Fibroblast of the conjunctiva (primary cell): ENCODE results near the gene B3GNT4.
"Not testable (repeated sequence)": the region's sequence is repeated elsewhere in the genome, so short reads cannot be mapped to it uniquely, and the experiment has no call there.

Experiments
- DNase-seq: peaks from one replicate; pipeline ENCODE4 v3.0.0-alpha.2; 2010; ENCODE audit warnings: low read depth

B3GNT4 gene

GRCh38 chr12:122189626-122190475 lies 13.7 kb upstream of the B3GNT4 start:
- DNase-seq: no peak

- peak; percentile 18 for DNase-seq
These were observed 12.5 kb upstream of the B3GNT4 start for GRCh38 chr12:122190842-122191668.

GRCh38 chr12:122192441-122192840 lies 11.1 kb upstream of the B3GNT4 start:
- no peak for DNase-seq

- no peak for DNase-seq
These were observed 8.7 kb upstream of the B3GNT4 start for GRCh38 chr12:122194804-122195203.

GRCh38 chr12:122195405-122195804 lies 8.1 kb upstream of the B3GNT4 start:
- DNase-seq: no peak

- DNase-seq: no peak
These were observed 5.9 kb upstream of the B3GNT4 start for GRCh38 chr12:122197612-122197966.

- no peak for DNase-seq
These were observed 3.8 kb upstream of the B3GNT4 start for GRCh38 chr12:122199484-122200355.

- no peak for DNase-seq
These were observed 2.9 kb upstream of the B3GNT4 start for GRCh38 chr12:122200541-122201175.

GRCh38 chr12:122201381-122201780 lies 2.1 kb upstream of the B3GNT4 start:
- no peak for DNase-seq

GRCh38 chr12:122202017-122202416 lies 1.5 kb upstream of the B3GNT4 start:
- DNase-seq: no peak

- DNase-seq: not testable (repeated sequence)
These were observed 698 bp upstream of the B3GNT4 start for GRCh38 chr12:122202811-122203210.

GRCh38 chr12:122204167-122205052 lies 901 bp downstream of the B3GNT4 start:
- DNase-seq: no peak

- DNase-seq: no peak
These were observed 1.8 kb downstream of the B3GNT4 start for GRCh38 chr12:122205053-122205925.

- DNase-seq: no peak
These were observed 2.8 kb downstream of the B3GNT4 start for GRCh38 chr12:122206111-122206881.

- DNase-seq: no peak
These were observed 3.5 kb downstream of the B3GNT4 start for GRCh38 chr12:122206976-122207375.

- no peak for DNase-seq
These were observed 3.9 kb downstream of the B3GNT4 start for GRCh38 chr12:122207391-122207790.

- no peak for DNase-seq
These were observed 4.7 kb downstream of the B3GNT4 start for GRCh38 chr12:122208073-122208820.

- DNase-seq: no peak
These were observed 12.3 kb downstream of the B3GNT4 start for GRCh38 chr12:122215771-122216170.
